Cardiac muscle cell (in vitro differentiated cells and primary cell): Measurements from ENCODE around the gene PTPRD. TPM values are rescaled to one million over a fixed set of nuclear protein-coding genes. Genes with fewer than 3 reads are reported as not detected.
A peak's percentile ranks its signal among the peaks of the same experiment; 100 is the strongest.

ENCODE experiments used
- DNase-seq, 2 donors: peaks; one replicate each; pipeline versions ENCODE4 v3.0.0 to v3.0.0-alpha.2; 2010 to 2017; ENCODE audit warnings: low read depth in 1 of 2, low spot score in 1 of 2
- H3K27ac ChIP-seq: fragments of 200-600 bp; sonication (generic); 2 replicates; pipeline ENCODE4 v1.5.1; 2016
- H3K27me3 ChIP-seq: fragments of 200-600 bp; sonication (generic); 2 replicates; pipeline ENCODE4 v1.6.0; 2016; ENCODE audit warnings: control low read depth
- H3K36me3 ChIP-seq: fragments of 200-600 bp; sonication (generic); 2 replicates; pipeline ENCODE4 v1.5.1; 2016; ENCODE audit warnings: control low read depth
- H3K4me1 ChIP-seq: fragments of 200-600 bp; sonication (generic); 2 replicates; pipeline ENCODE4 v1.8.1; 2017; ENCODE audit warnings: low read depth, mild to moderate bottlenecking, mixed run types
- H3K4me3 ChIP-seq: fragments of 200-600 bp; sonication (generic); 2 replicates; pipeline ENCODE4 v1.5.1; 2016; ENCODE audit warnings: mild to moderate bottlenecking
- H3K9me3 ChIP-seq: fragments of 200-600 bp; sonication (generic); 2 replicates; pipeline ENCODE4 v1.5.1; 2017; ENCODE audit warnings: low read depth, mild to moderate bottlenecking, control low read depth
- polyA plus RNA-seq: library from polyadenylated mRNA; unstranded; fragments of >200 nt; fragmentation: Nextera tagmentation; extraction: Ambion mirVana; gene quantifications from 2 replicates; pipeline ENCODE4 v1.2.1, GENCODE V29; 2016
- total RNA-seq: library from RNA; depleted of rRNA; stranded (reverse); fragments of >200 nt; gene quantifications from 2 replicates; pipeline ENCODE4 v1.2.3, GENCODE V29; 2016
- TF ChIP-seq, protein P1 (sequence below): IDR thresholded peaks from 2 replicates; pipeline ENCODE4 v1.5.1; 2012; ENCODE audit warnings: low read depth, mild to moderate bottlenecking, low read length

The PTPRD gene
- total and polyA plus RNA-seq, 2 experiments from 2014 or later = 37.0 to 287 TPM

- peak in 1 of 2 donors; percentile 52 for DNase-seq
- H3K4me1 ChIP-seq = peaks cover 43% of the 10 kb centered on the region
- no peaks in the 10 kb centered on the region for H3K27me3 ChIP-seq
- TF ChIP-seq, protein P1, sequence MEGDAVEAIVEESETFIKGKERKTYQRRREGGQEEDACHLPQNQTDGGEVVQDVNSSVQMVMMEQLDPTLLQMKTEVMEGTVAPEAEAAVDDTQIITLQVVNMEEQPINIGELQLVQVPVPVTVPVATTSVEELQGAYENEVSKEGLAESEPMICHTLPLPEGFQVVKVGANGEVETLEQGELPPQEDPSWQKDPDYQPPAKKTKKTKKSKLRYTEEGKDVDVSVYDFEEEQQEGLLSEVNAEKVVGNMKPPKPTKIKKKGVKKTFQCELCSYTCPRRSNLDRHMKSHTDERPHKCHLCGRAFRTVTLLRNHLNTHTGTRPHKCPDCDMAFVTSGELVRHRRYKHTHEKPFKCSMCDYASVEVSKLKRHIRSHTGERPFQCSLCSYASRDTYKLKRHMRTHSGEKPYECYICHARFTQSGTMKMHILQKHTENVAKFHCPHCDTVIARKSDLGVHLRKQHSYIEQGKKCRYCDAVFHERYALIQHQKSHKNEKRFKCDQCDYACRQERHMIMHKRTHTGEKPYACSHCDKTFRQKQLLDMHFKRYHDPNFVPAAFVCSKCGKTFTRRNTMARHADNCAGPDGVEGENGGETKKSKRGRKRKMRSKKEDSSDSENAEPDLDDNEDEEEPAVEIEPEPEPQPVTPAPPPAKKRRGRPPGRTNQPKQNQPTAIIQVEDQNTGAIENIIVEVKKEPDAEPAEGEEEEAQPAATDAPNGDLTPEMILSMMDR = no peak
- peaks cover 4% of the 10 kb centered on the region for H3K36me3 ChIP-seq
- H3K27ac ChIP-seq = no peak overlapping the region
- no peaks in the 10 kb centered on the region for H3K9me3 ChIP-seq
- H3K4me3 ChIP-seq = no peak overlapping the region
Measured at GRCh38 chr9:8850914-8851313, 1761.9 kb downstream of the PTPRD start.

DNA sequence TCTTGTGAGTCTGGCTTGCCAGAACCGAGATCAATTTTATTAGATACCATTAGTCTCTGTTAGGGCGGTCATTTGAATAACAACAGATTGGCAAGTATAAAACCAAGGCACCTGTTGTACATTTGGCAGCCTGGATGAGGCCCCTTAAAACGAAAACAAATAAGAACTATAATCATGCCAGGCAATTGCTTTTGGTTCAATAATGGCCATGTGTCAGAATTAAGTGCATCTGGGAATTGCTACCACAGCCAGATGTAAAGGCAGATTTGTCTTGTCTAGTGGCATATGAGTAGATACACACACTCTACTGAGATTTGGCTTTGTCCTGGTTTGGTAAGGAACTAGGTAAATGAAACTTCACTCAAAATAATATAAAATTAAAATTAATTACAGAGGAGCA is 1767.0 kb downstream of the PTPRD start:
- peaks cover 5% of the 10 kb centered on the region for H3K4me1 ChIP-seq
- H3K9me3 ChIP-seq = no peaks in the 10 kb centered on the region
- TF ChIP-seq, protein P1 = no peak
- no peak overlapping the region for H3K4me3 ChIP-seq
- DNase-seq = no peak
- no peaks in the 10 kb centered on the region for H3K36me3 ChIP-seq
- H3K27me3 ChIP-seq = no peaks in the 10 kb centered on the region
- peak overlapping the region; percentile 31 for H3K27ac ChIP-seq

GRCh38 chr9:8845376-8845775 is 1767.4 kb downstream of the PTPRD start:
- Histone ChIP-seq H3K4me1 (peaks cover under 1% of the 10 kb centered on the region), H3K27ac (peak overlapping the region; percentile 31), H3K4me3 (no peak overlapping the region), H3K9me3 (no peaks in the 10 kb centered on the region), H3K27me3 (no peaks in the 10 kb centered on the region), H3K36me3 (no peaks in the 10 kb centered on the region)
- TF ChIP-seq, protein P1 = no peak
- DNase-seq = no peak

- Histone ChIP-seq H3K27me3 (no peaks in the 10 kb centered on the region), H3K4me3 (no peak overlapping the region), H3K36me3 (no peaks in the 10 kb centered on the region), H3K27ac (no peak overlapping the region), H3K4me1 (no peaks in the 10 kb centered on the region), H3K9me3 (no peaks in the 10 kb centered on the region)
- TF ChIP-seq, protein P1 = no peak
- no peak for DNase-seq
Measured at GRCh38 chr9:8844549-8844948, 1768.3 kb downstream of the PTPRD start.

DNA sequence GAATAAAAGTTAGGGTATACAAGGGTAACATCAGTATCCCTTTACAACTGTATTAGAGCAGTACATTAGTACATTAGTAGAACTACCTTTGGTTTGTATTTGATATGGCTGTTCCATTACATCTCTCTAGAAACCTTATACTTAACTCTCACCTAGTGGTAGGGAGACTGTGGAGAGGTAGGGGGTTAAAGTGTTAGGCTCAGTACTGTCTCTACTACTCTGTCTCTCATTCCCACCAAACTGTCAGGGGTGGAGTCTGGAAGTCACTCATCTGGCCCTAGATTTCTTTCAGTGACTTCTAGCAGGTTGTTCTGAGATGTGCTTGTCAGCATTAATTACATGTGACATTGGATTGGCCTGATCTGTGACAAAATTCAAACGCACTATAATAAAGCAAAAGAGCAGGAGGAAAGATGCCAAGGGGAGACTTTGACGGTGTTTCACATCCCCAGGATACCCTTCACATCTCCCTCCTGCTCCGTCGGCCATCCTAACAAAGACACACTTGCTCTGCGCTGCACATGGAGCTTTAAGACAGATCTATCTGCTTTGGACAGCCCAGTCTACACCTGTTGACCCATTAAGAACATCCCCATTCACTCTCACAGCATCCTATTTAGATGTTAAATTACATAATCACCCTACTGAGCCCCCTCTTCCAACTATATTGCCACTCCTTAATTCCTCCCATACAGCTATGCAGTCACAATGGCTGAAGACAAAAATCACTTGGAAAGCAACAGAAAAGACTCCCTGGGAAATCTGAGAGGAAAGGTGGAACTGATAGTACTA is 1770.2 kb downstream of the PTPRD start:
- Histone ChIP-seq H3K27ac (peak overlapping the region; percentile 20), H3K9me3 (no peaks in the 10 kb centered on the region), H3K36me3 (no peaks in the 10 kb centered on the region), H3K27me3 (no peaks in the 10 kb centered on the region), H3K4me3 (no peak overlapping the region), H3K4me1 (no peaks in the 10 kb centered on the region)
- TF ChIP-seq, protein P1 = no peak
- DNase-seq = no peak
